Fibroblast of the aortic adventitia (primary cell): ENCODE results near the gene VPS26B. TPM values are rescaled to one million over a fixed set of nuclear protein-coding genes. Genes with fewer than 3 reads are reported as not detected.
"Not testable (repeated sequence)": the region's sequence is repeated elsewhere in the genome, so short reads cannot be mapped to it uniquely, and the experiment has no call there.

Source experiments
- DNase-seq: peaks from one replicate; pipeline ENCODE4 v3.0.0-alpha.2; 2010; ENCODE audit warnings: low read depth
- H3K4me3 ChIP-seq: 2 replicates; pipeline ENCODE4 v1.5.1; 2011; ENCODE audit warnings: low read depth, mild to moderate bottlenecking, control low read depth, low read length, moderate library complexity
- total RNA-seq: library from RNA; depleted of rRNA; stranded (reverse); fragments of >200 nt; gene quantifications from 2 replicates; pipeline ENCODE4 v1.2.3, GENCODE V29; 2012; ENCODE audit warnings: low replicate concordance
- TF ChIP-seq, protein P1 (sequence below): IDR thresholded peaks from 2 replicates; pipeline ENCODE4 v1.5.1; 2011; ENCODE audit warnings: mild to moderate bottlenecking, low read length, control low read depth, inconsistent platforms; ENCODE audit not compliant: insufficient read depth

The VPS26B gene
- total RNA-seq = 41.7 and 43.3 TPM in 2 replicates

DNA sequence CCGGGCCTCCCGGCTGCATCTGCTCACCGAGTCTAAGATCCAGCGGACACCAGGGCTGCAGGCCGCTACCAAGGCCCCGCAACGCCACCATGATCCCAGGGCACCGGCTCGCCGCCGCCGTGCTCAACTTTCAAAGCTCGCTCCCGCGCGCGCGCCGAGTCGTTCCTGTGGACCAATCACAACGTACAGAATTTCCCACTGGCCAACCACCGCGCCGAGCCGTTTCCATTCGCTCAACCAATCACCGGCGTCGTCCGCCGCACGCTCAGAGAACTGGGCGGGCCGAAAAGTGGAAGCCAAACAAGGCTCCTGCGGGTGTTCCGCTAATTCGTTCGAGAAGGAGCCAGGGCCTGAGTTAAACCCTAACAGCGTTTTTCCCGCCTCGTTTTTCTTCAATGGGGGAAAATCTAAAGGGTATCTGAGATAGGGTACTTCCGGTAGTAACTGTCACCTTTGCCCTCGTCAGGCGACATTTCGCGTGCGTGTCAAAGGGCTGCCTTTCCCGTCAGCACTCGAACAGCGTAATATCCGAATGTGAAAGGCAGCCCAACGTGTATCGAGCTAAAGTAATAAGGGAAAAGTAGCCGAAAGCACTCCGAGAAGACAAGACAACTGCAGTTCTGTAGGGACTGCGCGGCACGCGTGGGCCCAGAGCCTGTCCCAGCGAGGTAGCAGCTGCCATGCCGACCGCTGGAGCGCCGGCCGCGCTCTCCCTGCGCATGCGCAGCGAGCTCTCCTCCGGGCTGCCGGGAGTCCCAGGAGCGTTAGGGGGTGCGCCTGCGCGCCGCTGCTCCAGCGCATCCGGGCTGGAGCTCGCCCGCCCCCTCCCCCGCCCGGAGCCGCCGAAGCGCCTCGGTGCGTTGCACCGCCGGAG, at the start of gene VPS26B, which contains the start of gene NCAPD3:
Gene VPS26B (plus strand): TSS at position 836 of the 874 bp plus-strand sequence. CDS start 452 bp downstream, outside the sequence.
Gene NCAPD3 (minus strand): TSS at position 132 of the 874 bp plus-strand sequence. CDS start 41 bp downstream, at position 91.
- TF ChIP-seq, protein P1, sequence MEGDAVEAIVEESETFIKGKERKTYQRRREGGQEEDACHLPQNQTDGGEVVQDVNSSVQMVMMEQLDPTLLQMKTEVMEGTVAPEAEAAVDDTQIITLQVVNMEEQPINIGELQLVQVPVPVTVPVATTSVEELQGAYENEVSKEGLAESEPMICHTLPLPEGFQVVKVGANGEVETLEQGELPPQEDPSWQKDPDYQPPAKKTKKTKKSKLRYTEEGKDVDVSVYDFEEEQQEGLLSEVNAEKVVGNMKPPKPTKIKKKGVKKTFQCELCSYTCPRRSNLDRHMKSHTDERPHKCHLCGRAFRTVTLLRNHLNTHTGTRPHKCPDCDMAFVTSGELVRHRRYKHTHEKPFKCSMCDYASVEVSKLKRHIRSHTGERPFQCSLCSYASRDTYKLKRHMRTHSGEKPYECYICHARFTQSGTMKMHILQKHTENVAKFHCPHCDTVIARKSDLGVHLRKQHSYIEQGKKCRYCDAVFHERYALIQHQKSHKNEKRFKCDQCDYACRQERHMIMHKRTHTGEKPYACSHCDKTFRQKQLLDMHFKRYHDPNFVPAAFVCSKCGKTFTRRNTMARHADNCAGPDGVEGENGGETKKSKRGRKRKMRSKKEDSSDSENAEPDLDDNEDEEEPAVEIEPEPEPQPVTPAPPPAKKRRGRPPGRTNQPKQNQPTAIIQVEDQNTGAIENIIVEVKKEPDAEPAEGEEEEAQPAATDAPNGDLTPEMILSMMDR = no peak
- peak; percentile 94 for DNase-seq
- peak within 1 kb of the TSS; percentile 85 for H3K4me3 ChIP-seq

DNA sequence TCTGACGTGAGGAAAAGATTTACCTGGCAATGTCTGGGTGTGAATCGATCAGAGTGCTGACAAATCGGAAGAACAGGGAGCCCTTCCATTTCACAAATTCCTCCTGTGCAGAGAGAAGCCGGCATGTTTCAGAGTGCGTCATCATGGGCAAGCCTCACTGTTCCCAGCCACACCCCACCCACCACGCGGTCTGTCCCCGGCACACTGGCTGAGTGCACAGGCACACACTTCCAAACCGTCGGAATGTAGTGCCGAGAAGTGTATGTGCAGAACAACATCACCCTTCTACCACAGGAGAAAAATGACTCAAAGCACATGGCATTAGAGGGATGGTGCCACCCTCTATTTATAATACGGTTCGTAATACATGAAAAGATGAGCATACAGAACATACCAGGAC, 48.2 kb upstream of the VPS26B start:
- TF ChIP-seq, protein P1 = no peak
- no peak for DNase-seq
- no peak overlapping the region for H3K4me3 ChIP-seq

DNA sequence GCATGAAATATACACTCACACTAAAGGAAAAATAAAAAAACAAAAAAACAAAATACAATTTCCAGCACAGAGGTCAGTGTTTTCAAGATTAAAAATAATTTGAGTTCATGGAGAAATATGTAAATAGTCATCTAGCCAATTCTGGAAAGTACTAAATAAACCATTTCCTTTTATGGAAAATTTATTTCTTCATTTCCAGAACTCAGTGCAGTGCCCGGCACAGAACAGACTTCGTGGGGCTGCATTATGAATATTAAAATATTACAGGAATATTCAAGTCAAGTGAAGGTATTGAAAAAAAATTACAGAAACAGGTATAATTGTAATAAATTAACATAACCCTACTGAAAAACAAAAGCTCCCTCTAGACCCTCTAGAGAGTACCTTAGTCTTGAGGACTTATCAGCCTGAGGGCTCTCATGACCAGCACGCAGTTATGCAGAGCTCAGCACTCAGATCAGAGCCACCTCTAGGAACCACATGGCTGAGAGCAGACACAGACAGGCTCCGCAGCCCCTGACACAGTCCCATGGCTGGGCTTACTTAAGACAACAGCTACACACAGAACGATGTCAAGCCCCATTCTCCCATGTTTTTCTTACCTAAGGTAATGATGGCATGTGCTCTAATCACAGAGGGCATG, 46.3 kb upstream of the VPS26B start:
- no peak for DNase-seq
- no peak overlapping the region for H3K4me3 ChIP-seq
- TF ChIP-seq, protein P1 = no peak

DNA sequence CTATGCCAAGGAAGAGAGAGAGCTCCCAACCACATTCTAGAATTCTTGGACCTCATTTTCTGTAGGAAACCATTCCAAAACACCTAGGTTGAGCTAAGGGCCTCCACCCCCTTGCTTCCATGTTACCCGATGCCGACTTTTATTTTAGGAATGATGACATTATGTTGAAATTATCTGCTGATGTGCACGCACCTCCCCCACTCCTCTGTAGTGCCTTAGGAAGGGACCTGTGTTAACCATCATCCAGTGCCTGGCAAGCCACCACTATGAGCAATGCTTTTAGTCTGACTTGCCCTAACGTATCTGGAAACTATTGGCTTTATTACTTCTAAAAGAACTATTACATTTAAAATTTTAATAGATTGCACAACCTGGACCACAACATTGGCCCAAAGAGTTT, 42.8 kb upstream of the VPS26B start:
- H3K4me3 ChIP-seq = no peak overlapping the region
- DNase-seq = peak; percentile 64
- TF ChIP-seq, protein P1 = no peak

DNA sequence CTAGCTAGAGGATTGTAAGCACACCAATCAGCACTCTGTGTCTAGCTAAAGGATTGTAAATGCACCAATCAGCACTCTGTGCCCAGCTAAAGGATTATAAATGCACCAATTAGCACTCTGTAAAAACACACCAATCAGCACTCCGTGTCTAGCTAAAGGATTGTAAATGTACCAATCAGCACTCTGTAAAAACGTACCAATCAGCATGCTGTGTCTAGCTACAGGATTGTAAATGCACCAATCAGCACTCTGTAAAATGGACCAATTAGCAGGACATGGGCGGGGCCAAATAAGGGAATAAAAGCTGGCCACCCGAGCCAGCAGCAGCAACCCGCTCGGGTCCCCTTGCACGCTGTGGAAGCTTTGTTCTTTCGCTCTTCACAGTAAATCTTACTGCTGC, 36.4 kb upstream of the VPS26B start:
- not testable (repeated sequence) for H3K4me3 ChIP-seq, DNase-seq

DNA sequence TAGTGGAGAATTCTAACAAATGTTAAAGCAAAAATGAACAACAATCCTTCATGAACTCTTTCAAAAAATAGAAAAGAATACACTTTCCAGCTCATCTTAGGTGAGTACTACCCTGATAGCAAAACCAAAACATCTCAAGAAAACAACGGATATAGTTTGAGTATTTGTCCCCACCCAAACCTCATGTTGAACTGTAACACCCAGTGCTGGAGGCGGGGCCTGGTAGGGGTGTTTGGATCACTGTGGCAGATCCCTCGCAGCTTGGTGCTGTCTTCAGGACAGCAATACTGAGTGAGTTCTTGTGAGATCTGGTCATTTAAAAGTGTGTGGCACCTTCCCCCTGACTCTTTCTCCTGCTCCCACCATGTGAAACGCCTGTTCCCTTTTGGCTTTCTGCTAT, 27.7 kb upstream of the VPS26B start:
- no peak overlapping the region for H3K4me3 ChIP-seq
- TF ChIP-seq, protein P1 = no peak
- DNase-seq = no peak

DNA sequence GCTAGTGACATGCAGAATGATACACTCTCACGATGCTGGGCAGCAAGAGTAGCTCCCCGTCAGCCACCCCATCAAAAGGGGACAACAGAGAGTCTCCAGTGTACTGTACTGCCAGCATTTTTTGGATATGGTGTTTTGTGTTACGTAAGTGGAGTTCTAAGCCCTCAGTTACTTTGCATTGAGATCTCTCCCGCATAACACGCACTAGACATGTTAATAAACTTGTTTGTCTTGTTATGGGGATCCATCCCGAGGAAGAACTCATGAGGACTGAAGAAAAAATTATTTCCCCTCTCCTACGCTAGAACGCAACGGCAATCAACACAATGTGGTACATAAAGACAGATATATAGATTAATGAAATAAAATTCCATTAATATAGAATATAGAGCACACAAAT, 24.9 kb upstream of the VPS26B start:
- H3K4me3 ChIP-seq = no peak overlapping the region
- DNase-seq = no peak
- TF ChIP-seq, protein P1 = no peak
